ENCODE results near the gene DNAJC1. TPM values are rescaled to one million over a fixed set of nuclear protein-coding genes. Genes with fewer than 3 reads are reported as not detected.
"Not testable (repeated sequence)": the region's sequence is repeated elsewhere in the genome, so short reads cannot be mapped to it uniquely, and the experiment has no call there.

Gene DNAJC1
- total RNA-seq, 1 donor from 2014 or later: 13.7 TPM

- DNase-seq (ENCODE audit: missing footprints) (peak; percentile 80), ATAC-seq (peak; percentile 94)
- intact Hi-C loops (cut with DNase I): no loop called here
Observed at GRCh38 chr10:21724687-21725367, 278.7 kb downstream of the DNAJC1 start.

- ATAC-seq (no peak), DNase-seq (ENCODE audit: missing footprints) (no peak)
- intact Hi-C loops (cut with DNase I): no loop called here
Observed at GRCh38 chr10:21724020-21724589, 279.4 kb downstream of the DNAJC1 start.

DNA sequence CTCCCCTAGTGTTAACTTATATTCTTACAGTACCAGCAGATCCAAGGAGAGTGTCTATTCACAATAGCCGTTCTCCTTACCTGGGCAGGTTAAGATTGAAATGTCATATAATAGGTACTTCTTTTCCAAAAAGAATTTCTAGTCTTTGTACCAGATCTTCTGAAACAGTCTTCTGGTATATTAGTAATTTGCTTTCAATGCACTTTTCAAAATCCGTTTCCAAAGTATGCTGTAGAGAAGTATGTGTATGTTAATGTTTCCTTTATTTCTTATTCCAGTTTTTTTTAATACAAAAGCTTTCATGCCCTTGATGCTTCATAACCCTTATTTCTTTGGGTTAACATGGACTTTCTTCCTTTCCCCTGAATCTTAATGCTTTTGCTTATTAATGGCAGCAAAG lies 281.3 kb downstream of the DNAJC1 start:
- DNase-seq (ENCODE audit: missing footprints): no peak
- no peak for ATAC-seq
- intact Hi-C loops (cut with DNase I): no loop called here

- ATAC-seq (no peak), DNase-seq (ENCODE audit: missing footprints) (no peak)
- intact Hi-C loops (cut with DNase I): no loop called here
Observed at GRCh38 chr10:21721000-21721665, 282.4 kb downstream of the DNAJC1 start.

DNA sequence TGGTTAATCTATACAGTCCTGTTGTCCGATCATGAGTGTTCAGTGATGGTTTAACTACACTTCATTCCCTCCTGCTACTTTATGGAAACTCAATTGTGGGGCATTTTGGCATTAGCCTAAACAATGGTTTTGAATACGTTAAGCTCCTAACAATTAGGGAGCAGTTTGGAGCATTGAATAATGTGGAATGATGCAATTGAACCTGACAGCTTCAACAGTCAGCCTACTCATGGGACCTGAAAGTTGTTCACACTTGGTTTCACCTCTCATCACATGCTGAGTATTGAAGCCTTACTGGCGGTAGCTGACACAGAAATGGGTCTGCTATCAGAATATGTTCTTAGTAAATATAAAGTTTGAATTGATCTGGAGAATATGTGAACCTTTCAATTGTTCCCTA lies 283.4 kb downstream of the DNAJC1 start:
- intact Hi-C loops (cut with DNase I): no loop called here
- DNase-seq (ENCODE audit: missing footprints) (no peak), ATAC-seq (no peak)

- intact Hi-C loops (cut with DNase I): no loop called here
- no peak for ATAC-seq
- no peak for DNase-seq (ENCODE audit: missing footprints)
Observed at GRCh38 chr10:21719502-21719901, 284.0 kb downstream of the DNAJC1 start.

DNA sequence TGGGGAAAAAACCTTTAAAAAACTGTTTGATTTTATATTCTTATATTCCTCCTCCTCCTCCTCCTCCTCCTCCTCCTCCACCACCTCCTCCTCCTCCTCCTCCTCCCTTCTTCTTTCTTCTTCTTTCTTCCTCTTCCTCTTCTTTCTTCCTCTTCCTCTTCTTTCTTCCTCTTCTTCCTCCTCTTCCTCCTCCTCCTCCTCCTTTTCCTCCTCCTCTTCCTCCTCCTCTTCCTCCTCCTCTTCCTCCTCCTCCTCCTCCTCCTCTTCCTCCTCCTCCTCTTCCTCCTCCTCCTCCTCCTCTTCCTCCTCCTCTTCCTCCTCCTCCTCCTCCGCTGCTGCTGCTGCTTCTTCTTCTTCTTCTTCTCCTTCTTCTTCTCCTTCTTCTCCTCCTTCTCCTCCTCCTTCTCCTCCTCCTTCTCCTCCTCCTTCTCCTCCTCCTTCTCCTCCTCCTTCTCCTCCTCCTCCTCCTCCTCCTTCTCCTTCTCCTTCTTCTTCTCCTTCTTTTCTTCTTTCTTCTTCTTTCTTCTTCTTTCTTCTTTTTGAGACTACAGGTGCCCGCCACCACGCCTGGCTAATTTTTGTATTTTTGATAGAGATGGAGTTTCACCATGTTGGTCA lies 286.0 kb downstream of the DNAJC1 start:
- DNase-seq (ENCODE audit: missing footprints); intact Hi-C loops (cut with DNase I); ATAC-seq: not testable (repeated sequence)

DNA sequence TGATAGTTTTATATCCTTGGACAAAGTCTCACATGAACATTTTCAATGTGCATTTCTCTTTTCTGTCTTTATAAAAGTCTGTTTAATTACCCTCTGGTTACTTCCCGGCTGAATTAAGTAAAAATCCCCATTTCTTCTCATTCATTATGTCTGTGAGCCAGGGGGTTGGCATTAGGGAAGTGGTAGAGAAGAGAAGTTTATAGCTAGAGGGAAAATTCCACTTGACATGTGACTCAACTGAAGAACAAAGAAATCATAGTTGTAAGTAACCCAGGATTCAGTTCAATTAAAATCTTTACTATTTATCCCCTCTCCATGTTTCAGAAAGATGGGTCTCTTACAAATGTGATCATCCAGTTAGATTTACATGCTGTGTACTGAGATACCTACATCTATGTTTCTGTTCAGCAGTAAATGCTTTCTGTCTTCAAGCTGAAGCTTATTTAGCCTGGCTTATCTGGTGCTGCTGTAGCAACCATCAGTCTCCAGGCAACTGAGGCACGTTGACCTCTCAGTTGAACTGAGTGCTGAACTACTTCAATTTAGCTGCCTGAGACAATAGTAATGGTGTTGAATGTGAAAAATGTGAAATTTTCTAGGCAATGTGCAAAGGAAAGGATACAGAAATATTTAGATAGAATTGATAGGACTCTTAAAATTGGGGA lies 287.9 kb downstream of the DNAJC1 start:
- DNase-seq (ENCODE audit: missing footprints) (no peak), ATAC-seq (no peak)
- intact Hi-C loops (cut with DNase I): no loop called here

DNA sequence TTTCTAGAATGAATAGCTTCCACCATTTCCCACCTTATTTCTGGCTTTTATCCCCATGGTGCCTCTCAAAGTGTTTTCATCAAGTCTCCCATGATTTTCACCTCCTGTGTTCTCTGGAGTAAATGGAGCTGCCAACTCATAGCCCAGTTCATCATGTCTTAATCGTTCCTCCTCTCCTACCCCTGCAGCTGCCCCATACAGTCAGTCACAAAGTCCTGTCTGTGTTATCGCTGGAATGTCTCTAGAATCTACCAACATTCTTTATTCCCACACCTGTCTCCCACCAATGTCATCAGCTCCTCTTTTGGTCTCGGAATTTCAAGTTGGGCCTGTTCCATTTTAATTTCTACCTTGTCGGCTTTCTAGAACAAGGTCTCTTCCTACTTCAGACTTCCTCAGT lies 290.6 kb downstream of the DNAJC1 start:
- no peak for ATAC-seq
- DNase-seq (ENCODE audit: missing footprints): no peak
- intact Hi-C loops (cut with DNase I): no loop called here

DNA sequence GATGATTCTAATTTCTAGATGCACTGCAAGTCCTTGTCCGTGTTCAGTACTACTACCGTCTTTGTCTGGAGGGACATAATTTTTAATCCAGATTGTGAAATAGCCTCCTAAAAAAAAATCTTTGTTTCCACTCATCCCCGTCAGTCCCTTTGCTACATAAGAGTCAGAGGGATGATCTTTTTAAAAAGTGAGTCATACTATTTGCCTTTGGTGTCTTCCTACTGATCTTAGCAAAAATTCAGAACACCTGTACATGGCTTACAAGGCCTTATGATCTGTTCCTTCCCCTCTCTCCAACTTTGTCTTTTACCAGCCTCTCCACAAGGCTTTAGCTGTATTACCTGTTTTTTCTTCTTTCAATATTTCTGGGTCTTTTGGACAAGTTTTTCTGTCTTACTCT lies 296.0 kb downstream of the DNAJC1 start:
- DNase-seq (ENCODE audit: missing footprints) (no peak), ATAC-seq (no peak)
- intact Hi-C loops (cut with DNase I): no loop called here

Other genes with a start within 250 kb of the DNAJC1 start
- gene EBLN1, start 214.3 kb upstream of the DNAJC1 start, total RNA-seq: not detected

All from Right ventricle myocardium inferior (tissue), 1 donor.